Small intestine (tissue), 7 donors: Measurements from ENCODE around the gene ABI2. TPM values are rescaled to one million over a fixed set of nuclear protein-coding genes. Genes with fewer than 3 reads are reported as not detected.

Experiments
- DNase-seq, 2 donors: peaks; one replicate each; pipeline versions ENCODE4 v3.0.0 to v3.0.0-alpha.2; 2013
- FAIRE-seq: peaks from 2 replicates; lab custom pipeline; 2012; peaks lifted over from hg19 to GRCh38; lab: Jason Lieb, UNC
- H3K27ac ChIP-seq, 3 donors: one replicate each; pipeline ENCODE4 v1.5.1; 2013; ENCODE audit warnings: low read length in 2 of 3, mild to moderate bottlenecking in 2 of 3, control low read depth in 1 of 3, inconsistent platforms in 1 of 3, low read depth in 1 of 3, moderate library complexity in 1 of 3
- H3K27me3 ChIP-seq, 3 donors: one replicate each; pipeline ENCODE4 v1.6.1; 2013; ENCODE audit warnings: low read length in 3 of 3, inconsistent platforms in 1 of 3; ENCODE audit not compliant: control insufficient read depth in 3 of 3, insufficient read depth in 3 of 3
- H3K36me3 ChIP-seq, 3 donors: one replicate each; pipeline ENCODE4 v1.6.1; 2013; ENCODE audit warnings: low read length in 3 of 3, inconsistent platforms in 1 of 3, low read depth in 1 of 3, mild to moderate bottlenecking in 1 of 3, moderate library complexity in 1 of 3; ENCODE audit not compliant: control insufficient read depth in 3 of 3, insufficient read depth in 2 of 3
- H3K4me1 ChIP-seq, 3 donors: one replicate each; pipeline ENCODE4 v1.6.1; 2013; ENCODE audit warnings: low read length in 2 of 3, inconsistent platforms in 1 of 3, low read depth in 1 of 3, mild to moderate bottlenecking in 1 of 3, moderate library complexity in 1 of 3; ENCODE audit not compliant: control insufficient read depth in 3 of 3, insufficient read depth in 2 of 3
- H3K4me3 ChIP-seq, 3 donors: one replicate each; pipeline ENCODE4 v1.5.1; 2013; ENCODE audit warnings: low read length in 3 of 3, control low read depth in 1 of 3, inconsistent platforms in 1 of 3, low read depth in 1 of 3, mild to moderate bottlenecking in 1 of 3, moderate library complexity in 1 of 3
- H3K9me3 ChIP-seq, 2 donors: one replicate each; pipeline ENCODE4 v1.6.1; 2013; ENCODE audit warnings: low read depth in 1 of 2, low read length in 1 of 2; ENCODE audit not compliant: control insufficient read depth in 2 of 2, insufficient read depth in 1 of 2
- WGBS, 3 donors: extraction: QIAGEN DNeasy Blood & Tissue Kit; methylation state at CpG; one replicate each; pipeline ENCODE4 v1.1.7; 2013; 5-methylcytosine and 5-hydroxymethylcytosine counted together
- polyA plus RNA-seq, 4 donors: library from polyadenylated mRNA; stranded (reverse) in 3 of 4; unstranded in 1 of 4; fragments of 200-250 nt in 3 of 4; fragments of 120-200 nt in 1 of 4; gene quantifications; one replicate each; pipeline versions ENCODE4 v1.2.1 to v1.2.3, GENCODE V29; 2013
- donor health status: healthy with polysubstance abuse.
- donor health status: control.
- donor health status: control.
- donor health status: Bipolar disorder and iron deficiency.
- donor health status: healthy.

ABI2 gene
- polyA plus RNA-seq, 4 donors: 0.67 to 21.1 (median 11.8) TPM

DNA sequence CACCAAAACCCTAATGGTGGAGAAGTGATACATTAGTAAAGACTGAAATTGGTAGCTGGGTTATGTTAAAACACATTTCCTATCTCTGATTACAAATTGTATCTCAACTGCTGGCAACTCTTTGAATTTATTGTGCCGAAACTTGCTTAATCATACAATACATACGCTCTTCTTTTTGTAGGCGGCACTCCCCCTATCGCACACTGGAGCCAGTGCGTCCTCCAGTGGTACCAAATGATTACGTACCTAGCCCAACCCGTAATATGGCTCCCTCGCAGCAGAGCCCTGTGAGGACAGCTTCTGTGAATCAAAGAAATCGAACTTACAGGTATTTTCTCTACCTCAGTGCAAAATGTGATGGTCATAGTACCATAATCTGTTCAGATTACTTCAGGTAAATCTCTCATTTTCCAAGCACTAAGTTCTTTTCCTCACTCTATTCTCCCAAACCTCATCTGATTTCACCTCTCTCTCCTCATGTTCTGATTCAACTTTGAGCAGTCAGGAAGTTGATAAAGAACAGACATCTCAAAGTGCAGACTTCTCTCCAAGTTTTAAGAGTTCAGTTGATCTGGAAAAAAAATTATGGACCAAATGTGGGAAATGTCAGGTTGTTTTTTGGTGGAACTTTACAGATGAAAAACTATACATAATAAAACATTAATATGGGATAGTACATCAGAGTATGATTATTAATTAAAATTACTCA is 66.5 kb downstream of the ABI2 start:
- H3K27me3 ChIP-seq: no peaks in the 10 kb centered on the region
- 96 to 98% (median 98%) methylated on average over 9 of the region's 9 CpGs for WGBS, 3 donors
- H3K4me1 ChIP-seq: no peaks in the 10 kb centered on the region
- no peak for DNase-seq
- H3K4me3 ChIP-seq: no peak overlapping the region
- peaks cover 0 to 18% (median 0%) of the 10 kb centered on the region in 3 donors for H3K36me3 ChIP-seq
- H3K27ac ChIP-seq: no peak overlapping the region
- no peaks in the 10 kb centered on the region for H3K9me3 ChIP-seq
- FAIRE-seq: no peak

DNA sequence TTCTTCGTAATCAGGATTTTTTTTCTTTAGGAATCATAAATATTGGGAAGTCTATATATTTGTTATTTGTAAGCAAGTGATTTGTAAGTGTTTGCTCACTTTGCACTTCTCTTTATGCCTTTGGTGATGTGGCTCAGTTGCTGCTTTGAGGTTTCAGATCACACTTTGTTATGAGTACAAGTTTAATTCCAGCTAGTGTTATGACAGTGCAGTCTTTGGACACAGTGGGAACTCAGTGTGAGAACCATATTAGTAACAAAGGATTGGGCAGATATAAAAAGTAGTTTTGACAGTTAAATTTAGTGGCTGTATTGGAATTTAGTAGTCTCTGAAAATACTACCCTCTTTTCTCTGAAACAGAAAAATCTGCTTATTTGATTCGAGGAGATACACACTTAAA is 67.7 kb downstream of the ABI2 start:
- FAIRE-seq (no peak), DNase-seq (no peak)
- Histone ChIP-seq H3K27me3 (no peaks in the 10 kb centered on the region), H3K9me3 (no peaks in the 10 kb centered on the region), H3K27ac (no peak overlapping the region), H3K36me3 (peaks cover 0 to 17% (median 0%) of the 10 kb centered on the region in 3 donors), H3K4me3 (no peak overlapping the region), H3K4me1 (no peaks in the 10 kb centered on the region)
- WGBS, 3 donors: 94 to 96% (median 95%) methylated on average over 2 of the region's 2 CpGs

GRCh38 chr2:203396667-203397066 is 68.5 kb downstream of the ABI2 start:
- Histone ChIP-seq H3K9me3 (no peaks in the 10 kb centered on the region), H3K4me3 (no peak overlapping the region), H3K27me3 (no peaks in the 10 kb centered on the region), H3K27ac (no peak overlapping the region), H3K4me1 (no peaks in the 10 kb centered on the region), H3K36me3 (peaks cover 0 to 13% (median 0%) of the 10 kb centered on the region in 3 donors)
- DNase-seq (no peak), FAIRE-seq (no peak)
- 69 to 80% (median 76%) methylated on average over 1 of the region's 1 CpG for WGBS, 3 donors

DNA sequence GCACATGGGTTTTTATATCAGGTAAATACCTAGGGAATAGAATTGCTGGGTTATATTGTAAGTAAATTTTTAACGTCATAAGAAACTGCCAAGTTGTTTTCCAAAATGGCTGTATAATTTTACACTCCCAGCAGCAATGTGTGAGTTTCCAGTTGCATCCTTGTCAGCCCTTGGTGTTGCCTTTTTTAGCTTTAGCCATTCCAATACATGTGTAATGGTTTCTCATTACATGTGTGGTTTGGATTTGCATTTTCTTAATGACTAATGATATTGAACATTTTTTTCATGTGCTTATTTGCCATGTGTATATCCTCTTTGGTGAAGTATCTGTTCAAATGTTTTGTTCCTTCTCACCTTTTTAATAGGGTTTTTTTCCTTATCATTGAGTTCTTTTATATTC is 70.8 kb downstream of the ABI2 start:
- peaks cover 0 to 10% (median 0%) of the 10 kb centered on the region in 3 donors for H3K36me3 ChIP-seq
- H3K4me1 ChIP-seq: no peaks in the 10 kb centered on the region
- WGBS, 3 donors: 94 to 96% (median 96%) methylated on average over 1 of the region's 1 CpG
- H3K27me3 ChIP-seq: no peaks in the 10 kb centered on the region
- H3K9me3 ChIP-seq: no peaks in the 10 kb centered on the region
- H3K27ac ChIP-seq: no peak overlapping the region
- FAIRE-seq (no peak), DNase-seq (no peak)
- H3K4me3 ChIP-seq: no peak overlapping the region

DNA sequence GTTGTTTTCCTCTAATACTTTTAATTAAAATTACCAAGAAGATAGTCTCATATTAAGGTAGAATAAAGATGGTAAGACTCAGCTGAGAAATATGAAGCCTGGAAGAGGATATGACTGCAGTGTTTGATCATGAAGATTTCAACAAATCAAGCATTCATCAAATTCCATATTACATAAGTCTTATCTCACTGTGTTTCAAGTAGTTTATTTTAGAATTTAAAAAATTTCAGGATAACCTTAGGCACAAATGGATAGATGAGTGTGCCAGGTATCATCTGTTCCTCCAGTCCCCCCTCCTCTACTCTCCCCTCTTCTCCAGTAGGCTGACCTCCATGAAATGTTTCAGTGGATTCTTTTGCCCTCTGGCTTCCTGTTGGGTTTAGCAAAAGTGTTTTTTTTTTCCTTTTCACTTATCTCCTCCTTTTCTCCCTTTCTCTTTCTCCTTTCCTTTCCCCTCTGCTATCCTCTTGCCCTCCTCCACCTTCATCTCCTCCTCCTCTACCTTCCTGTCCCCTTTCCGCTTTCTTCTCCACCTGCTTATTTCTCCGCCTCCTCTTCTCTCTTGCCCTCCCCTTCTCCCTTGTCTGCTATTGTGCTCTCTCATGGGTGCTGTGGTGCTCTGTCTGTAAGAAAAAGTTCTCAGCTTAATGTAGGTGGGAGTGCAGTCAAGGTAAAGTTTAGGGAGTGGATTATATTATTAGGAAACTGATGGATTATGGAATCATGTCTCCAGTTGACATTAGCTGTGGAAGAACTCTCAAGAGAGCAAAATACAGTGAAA is 72.8 kb downstream of the ABI2 start:
- WGBS, 3 donors: 100% methylated on average over 2 of the region's 2 CpGs
- FAIRE-seq: no peak

GRCh38 chr2:203404996-203405395 is 76.8 kb downstream of the ABI2 start:
- no peak overlapping the region for H3K4me3 ChIP-seq
- DNase-seq: no peak
- no peak for FAIRE-seq
- no peaks in the 10 kb centered on the region for H3K27me3 ChIP-seq
- no peaks in the 10 kb centered on the region for H3K4me1 ChIP-seq
- H3K27ac ChIP-seq: no peak overlapping the region
- no peaks in the 10 kb centered on the region for H3K9me3 ChIP-seq
- H3K36me3 ChIP-seq: peaks cover 0 to 12% (median 5%) of the 10 kb centered on the region in 3 donors

More for the DNA sequence above, 72.8 kb downstream of the ABI2 start:
- Histone ChIP-seq H3K27ac (no peak overlapping the region), H3K9me3 (no peaks in the 10 kb centered on the region), H3K4me1 (no peaks in the 10 kb centered on the region), H3K36me3 (peaks cover 0 to 12% (median 0%) of the 10 kb centered on the region in 3 donors), H3K4me3 (no peak overlapping the region), H3K27me3 (no peaks in the 10 kb centered on the region)
- no peak for DNase-seq

- FAIRE-seq (no peak), DNase-seq (no peak)
- Histone ChIP-seq H3K27me3 (no peaks in the 10 kb centered on the region), H3K27ac (no peak overlapping the region), H3K4me3 (no peak overlapping the region), H3K36me3 (peaks cover 4 to 12% (median 5%) of the 10 kb centered on the region in 3 donors), H3K9me3 (no peaks in the 10 kb centered on the region), H3K4me1 (no peaks in the 10 kb centered on the region)
Observed at GRCh38 chr2:203407496-203407895, 79.3 kb downstream of the ABI2 start.

DNA sequence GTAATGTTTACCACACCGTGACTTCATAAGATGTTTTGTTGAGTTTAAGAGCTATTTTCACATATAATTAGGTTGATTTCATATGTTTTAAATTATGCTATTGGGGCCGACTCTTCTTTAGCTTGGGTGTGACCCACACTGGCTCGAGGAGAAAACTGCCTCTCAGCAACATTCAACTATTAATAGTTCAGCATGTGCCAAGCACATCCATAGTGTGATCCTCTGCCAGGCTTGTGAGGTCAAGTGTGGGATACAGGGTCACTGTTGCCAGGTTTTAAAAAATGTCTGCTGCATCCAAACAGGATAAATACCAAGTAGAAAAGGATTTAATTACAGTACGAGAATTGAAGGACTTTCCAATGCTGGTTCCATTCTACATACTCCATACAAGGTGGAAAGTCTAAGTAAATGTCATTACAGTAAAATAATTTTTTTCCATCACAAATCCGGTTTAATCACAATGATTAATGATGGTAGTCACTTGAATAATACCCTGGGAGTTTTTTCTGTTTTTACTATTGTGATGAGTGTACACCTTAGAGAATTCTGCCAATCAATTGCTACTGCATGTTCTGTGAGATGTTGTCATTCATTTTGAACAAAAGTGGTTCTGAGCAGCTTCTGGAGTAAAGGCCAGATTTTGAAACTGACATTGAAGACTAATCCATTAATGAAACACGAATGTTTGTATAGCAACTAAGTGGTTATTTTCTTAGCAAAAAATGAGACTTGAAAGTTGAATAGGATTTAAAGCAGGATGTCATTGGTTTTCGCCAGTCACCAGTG is 84.5 kb downstream of the ABI2 start:
- no peak for DNase-seq
- WGBS, 3 donors: 67 to 75% (median 74%) methylated on average over 7 of the region's 7 CpGs
- Histone ChIP-seq H3K9me3 (no peaks in the 10 kb centered on the region), H3K4me1 (no peaks in the 10 kb centered on the region), H3K4me3 (no peak overlapping the region), H3K27me3 (no peaks in the 10 kb centered on the region), H3K27ac (no peak overlapping the region), H3K36me3 (peaks cover 5 to 14% (median 5%) of the 10 kb centered on the region in 3 donors)
- FAIRE-seq: no peak
